HG02759 (cell line): ENCODE results near the gene MAOA.
"Not testable (repeated sequence)": the region's sequence is repeated elsewhere in the genome, so short reads cannot be mapped to it uniquely, and the experiment has no call there.

ENCODE experiments used
- ATAC-seq: cut with Tn5 transposase; IDR thresholded peaks from one replicate; pipeline ENCODE4 v1.9.1; 2021; ENCODE audit warnings: mild to moderate bottlenecking, moderate library complexity; ENCODE audit not compliant: unreplicated experiment

The MAOA gene

DNA sequence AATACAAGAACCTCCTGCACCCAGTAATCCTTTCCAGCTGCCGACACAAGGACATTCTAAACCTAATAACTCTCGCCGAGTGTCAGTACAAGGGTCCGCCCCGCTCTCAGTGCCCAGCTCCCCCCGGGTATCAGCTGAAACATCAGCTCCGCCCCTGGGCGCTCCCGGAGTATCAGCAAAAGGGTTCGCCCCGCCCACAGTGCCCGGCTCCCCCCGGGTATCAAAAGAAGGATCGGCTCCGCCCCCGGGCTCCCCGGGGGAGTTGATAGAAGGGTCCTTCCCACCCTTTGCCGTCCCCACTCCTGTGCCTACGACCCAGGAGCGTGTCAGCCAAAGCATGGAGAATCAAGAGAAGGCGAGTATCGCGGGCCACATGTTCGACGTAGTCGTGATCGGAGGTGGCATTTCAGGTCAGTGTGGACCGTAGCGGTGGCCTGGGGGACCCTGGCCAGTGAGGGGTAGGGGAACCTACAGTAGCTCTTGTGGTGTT, at the start of gene MAOA:
Gene MAOA, plus strand, starts transcription at position 295 of the 490 bp plus-strand sequence. Its CDS starts 43 bp downstream, at position 338.
- no peak for ATAC-seq

DNA sequence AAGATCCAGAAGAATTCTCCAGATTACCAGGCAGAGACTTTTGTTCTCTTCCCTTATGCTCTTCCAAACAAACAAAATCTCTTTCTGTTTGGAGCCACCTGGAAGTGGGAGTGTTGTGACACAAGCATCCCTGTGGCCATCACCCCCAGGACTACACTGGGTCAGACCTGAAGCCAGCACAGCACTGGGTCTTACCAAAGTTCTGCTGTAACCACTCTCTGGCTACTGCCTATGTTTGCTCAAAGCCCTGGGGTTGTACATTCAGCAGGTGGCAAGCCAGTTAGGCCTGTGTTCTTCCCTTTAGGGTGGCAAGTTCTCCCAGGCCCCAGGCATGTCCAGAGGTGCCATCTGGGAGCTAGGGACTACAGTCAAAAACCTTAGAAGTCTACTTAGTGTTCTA, 43.7 kb upstream of the MAOA start:
- ATAC-seq: no peak

DNA sequence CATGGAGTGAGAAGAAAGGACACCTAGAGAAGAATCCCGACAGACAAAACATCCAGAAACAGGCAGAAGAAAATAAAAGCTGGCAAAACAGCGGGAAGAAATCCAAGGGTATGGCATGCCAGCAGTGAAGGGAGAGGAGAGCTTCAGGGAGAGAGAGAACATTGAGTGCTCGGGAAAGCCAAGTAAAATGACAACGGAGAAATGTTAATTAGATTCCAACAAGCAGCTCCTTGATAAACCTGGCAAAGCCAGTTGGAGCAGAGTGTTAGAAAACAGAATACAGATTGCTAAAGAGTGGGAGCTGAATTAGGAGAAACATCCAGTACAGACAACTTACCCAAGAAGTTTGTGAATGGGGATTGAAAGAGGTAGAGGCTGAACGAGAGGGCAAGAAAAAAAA, 40.4 kb upstream of the MAOA start:
- ATAC-seq: no peak

DNA sequence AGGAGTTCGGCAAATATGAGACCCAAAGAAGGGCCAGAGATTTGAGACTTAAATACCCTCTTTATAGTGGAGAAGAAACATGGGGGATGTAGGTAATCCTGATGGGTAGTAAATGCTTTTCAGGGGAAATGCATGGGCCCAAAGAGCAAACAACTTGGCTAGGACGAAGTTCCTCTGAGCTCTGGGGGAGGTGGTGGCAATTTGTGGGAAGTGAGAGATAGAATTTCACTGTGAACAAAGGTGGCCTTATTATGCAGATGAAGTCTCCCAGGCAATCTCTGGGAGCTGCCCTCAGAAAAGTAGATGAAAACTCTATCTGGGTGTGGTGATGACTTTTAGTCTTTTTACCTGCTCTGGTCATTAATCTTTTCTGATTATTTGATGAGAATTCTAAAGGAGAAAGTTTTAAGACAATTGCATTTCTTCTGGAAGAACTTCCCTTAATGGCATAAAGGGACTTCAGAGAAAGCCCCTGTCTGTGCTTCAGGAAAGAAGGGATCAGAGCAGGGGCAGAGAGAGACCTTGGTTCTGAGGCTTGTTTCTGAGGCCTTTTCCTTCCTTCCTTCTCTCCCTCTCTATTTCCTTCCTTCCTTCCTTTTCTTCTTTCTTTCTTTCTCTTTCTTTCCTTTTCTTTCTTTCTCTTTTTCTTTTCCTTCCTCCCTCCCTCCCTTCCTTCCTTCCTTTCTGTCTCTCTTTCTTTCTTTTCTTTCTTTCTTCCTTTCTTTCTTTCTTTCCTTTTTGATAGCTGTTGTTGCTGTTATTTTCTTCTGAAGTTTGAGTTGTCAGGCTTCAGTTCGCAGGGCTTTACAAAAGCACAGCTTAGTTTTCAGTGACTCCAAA, 37.5 kb upstream of the MAOA start:
- no peak for ATAC-seq

DNA sequence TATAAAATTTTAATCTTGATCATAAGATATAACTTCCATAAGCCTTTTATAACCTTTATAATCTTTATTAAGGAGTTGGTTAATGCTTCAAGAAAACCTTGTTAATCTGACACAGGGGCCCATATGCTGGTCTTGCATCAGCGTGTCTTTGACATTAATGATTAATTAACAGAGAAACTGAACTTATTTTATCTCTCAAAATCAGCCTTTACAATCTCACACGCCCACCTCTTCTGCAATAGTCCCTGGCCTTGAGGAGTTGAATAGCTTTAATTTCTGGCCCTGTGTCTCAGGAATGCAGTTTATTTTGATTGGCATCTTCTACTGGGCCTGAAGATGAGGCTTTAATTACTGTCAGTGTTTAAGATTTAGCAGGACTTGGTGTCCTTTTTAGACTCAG, 36.2 kb upstream of the MAOA start:
- ATAC-seq: not testable (repeated sequence)

DNA sequence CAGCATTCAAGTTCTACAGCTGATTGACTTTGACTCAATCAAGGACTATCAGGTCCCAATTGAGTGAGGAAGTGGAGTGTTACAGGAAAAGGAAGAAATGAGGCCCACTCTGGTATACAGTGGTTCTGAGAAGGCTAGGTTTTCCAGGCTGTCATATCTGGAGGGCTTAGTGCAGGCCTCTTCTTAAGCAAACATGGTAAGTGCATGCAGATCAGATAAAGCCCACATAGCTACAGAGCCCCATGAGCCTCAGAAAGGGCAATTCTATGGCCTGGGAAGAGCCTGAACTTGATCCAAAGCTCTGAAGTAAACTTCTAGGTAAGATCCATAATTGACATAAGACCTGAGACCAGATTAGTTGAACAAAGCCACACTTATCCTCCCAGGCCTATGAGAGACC, 29.0 kb upstream of the MAOA start:
- ATAC-seq: no peak

DNA sequence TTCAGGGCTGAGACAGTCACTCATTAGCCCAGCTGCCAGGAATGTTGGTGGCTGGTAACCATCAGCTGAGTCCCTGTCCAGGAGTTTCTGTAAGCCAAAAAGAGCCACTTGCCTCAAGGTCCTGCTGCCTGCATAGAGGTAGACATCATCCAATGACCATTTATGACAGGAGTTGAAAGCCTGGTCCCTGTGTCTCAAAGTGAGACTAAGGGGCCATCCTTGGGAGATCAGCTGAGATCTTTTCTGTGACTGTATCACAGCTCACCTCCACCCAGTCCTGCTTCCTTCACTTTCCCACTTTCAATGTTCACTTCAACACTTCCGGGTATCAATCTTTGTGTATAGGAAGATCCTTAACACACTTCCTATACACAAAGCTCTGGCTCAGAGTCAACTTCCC, 28.4 kb upstream of the MAOA start:
- no peak for ATAC-seq

DNA sequence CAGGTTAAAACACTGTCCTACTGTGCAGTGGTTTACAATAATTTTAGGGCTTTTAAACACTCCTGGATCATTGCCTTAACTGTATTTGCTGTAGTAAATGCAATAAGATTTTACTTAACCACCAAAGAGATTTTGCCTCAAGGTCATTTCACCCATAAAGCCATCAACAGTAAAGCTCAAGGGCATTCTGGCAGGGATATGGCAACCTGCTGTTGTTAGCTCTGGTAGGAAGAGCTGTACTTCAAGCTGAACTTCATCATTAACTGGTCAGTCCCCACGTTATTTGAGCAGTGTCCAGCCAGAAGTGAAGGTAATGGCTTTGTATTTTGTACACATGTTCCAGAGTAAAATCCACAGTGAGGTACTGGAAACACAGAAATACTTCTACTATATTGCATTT, 26.9 kb upstream of the MAOA start:
- no peak for ATAC-seq

DNA sequence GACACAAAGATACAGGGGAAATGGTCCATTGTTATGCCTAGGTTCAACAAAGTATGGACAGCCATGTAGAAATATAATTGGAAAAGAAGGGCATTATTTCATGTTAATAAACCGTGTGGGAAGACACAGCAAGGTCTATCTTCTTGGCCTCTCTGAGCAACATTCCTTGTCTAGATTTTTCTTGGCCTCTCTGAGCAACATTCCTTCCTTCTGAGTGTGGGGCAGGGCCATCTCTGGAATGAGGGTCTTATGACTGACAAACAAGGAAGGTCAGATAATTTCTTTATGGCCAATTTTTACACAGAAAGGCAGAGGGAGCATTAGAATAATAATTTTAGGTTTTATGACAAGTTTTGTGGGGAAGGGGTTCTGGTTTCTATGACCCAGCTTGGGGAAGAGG, 24.3 kb upstream of the MAOA start:
- ATAC-seq: no peak

DNA sequence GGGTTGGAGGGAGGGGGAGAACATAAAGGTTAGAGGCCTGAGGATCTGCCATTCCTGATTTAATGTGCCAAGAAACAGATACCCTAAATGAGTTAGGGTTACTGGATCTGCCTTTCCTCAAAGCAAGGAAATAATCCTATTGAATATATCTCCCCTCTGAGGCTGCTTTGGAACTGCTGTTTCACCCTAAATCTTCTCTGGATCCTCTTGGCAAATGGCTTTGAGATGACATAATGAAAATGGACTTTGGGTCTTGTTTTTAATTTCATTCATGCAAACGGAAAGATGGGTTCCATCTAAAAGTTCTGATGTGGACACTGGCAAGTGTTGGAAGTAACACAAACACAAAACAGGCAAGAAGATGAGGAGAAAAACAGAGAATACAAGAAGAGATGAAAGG, 23.0 kb upstream of the MAOA start:
- ATAC-seq: no peak

DNA sequence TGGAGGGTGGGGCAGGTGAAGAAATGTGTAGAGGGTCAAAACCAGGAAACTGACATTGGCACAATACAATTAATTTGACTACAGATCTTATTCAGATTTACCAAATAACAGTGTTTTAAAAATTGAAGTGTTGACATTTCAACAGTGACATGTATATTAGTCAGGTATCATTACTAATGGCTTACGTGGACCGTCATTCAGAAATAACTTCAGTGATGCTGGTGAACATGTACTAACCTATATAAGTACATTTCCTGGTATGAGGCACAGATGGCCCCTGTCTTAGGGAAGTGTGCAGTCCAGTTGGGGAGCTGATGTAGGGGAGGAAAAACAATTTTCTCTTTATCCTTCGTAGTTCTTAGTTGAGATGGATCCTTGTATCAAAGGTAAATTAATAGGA, 22.3 kb upstream of the MAOA start:
- no peak for ATAC-seq

DNA sequence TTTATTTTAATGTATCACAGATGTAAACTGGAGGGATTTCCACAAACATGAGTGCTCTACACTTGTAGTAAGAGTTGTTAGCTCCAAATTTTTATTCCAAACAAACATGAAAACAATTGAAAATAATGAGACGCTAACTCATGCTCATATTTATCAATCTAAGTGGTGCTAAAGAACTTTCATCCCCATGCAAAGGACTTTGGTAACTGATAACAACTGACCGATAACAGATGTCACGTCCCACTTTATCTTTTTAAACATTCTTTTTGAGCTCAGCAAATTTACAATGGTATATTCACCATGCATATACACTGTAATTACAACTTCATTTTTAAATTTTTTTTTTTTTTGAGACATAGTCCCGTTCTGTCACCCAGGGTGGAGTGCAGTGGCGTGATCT, 15.6 kb upstream of the MAOA start:
- no peak for ATAC-seq

DNA sequence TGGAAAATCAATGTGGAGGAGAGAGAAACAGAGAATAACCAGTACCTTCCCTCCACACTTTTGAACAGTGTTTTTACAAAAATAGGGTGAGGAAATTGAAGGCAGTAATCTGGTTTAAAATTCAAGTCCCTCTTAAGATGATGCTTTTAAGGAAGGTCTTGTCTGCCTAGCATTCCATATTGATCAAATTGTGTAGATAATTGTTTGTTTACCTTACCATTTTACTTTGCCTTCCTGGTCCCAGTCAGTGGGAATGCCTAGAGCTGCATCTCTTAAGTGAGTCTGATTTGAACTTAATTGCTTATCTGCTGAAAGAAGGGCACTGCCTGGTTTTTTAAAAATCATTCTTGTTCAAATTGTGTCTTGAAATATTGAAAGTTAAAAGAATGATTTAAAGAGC, 14.4 kb upstream of the MAOA start:
- no peak for ATAC-seq

DNA sequence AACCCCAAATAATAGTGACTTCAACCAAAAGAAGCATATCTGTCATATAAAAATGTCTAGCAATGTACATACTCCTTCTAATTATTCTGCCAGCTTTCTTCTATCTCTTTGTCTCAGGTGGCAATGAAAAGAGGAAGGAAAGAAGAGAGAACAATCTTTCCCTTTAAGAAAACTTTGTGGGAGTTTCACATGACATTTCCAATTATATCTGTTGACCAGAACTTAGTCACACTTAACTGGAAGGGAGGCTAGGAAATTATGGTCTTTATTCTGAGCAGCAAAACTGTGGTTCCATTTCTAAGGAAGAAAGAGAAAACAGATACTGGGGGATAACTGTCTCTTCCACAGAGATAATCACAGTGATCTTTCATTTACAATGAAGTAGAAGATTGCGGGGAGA, 12.9 kb upstream of the MAOA start:
- ATAC-seq: no peak

DNA sequence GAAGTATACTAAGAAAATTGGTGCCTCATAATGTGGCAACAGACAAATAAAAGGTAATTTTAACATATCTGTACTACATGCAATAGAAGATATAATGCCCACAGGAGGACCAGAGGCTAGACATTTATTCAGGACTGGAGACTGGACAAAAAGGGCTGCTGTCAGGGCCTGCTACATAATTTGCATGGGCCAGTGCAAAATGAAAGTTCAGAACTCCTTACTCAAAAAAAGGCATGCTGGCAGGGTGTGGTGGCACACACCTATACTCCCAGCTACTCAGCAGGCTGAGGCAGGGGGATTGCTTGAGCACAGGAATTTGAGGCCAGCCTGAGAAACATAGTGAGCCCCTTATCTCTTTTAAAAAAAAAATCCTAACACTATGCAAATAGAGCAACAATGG, 12.4 kb upstream of the MAOA start:
- no peak for ATAC-seq

DNA sequence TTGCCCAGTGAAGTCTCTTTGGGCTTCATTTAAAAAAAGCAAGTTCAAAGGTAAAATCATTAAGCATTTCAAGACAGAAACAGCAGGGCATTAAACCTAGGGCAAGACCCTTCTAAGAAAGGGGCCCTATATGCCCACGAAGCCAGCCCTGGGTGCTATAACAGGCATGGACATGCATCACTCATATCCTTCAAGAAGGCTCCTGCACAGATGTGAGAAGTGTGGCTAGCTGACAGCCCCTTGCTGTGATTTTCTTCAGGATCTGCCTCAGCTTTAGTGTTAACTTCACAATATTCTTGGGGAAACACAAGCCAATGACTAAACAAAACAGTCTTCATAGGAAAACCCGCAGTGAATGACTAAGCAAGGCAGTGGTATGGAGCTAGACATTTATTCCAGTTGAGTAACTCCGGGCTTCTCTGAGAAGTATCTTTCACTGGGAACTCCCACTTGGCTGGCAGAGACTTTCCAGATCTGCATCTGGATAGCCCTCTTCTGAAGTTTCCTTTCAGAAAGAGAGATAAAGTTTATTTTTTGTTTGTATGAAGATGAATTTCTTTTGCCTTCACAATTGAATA, 11.9 kb upstream of the MAOA start:
- no peak for ATAC-seq

DNA sequence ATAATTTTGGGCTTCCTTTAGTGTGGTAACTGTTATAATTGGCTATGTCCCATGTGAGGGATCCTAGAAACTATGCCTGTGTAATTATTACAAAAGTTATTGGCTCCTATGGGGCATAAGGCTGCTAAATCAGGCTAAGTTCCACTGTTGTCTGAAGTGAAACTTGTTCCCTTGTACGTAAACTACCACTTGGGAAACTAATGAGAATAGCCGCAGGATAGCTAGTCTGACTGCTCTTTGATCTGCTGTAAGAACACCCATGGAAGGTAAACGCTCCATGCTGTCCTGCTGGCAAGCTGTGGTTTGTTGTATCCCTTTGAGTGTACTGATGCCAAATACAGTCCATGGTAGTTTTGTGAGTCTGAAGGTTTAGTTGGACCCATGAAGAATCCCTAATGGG, 9.3 kb upstream of the MAOA start:
- ATAC-seq: no peak

DNA sequence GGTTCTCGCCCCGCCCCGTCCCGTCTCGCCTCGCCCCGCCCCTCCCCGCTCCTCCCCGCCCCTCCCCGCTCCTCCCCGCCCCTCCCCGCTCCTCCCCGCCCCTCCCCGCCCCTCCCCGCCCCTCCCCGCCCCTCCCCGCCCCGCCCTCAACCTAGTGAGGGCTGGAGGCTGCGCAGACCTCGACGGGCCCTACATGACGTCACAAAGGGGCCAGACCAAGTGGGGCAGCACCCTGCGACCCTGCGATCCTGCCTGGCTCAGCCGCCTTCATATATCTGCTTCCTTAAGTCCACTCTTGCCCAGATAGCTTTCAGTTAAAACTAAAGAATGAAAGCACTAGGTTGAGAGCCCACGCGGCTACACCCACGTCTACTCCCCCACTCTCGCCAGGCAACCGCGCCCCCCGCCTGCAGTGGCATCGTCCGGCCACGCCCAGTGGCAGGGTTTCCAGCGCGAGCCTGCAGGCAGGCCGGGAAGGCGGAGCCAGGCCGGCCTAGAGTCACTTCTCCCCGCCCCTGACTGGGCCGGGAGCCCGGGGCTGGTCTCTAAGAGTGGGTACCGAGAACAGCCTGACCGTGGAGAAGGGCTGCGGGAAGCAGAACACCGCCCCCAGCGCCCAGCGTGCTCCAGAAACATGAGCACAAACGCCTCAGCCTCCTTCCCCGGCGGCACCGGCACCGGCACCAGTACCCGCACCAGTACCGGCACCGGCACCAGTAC, 1.5 kb upstream of the MAOA start:
- ATAC-seq: peak; percentile 98

DNA sequence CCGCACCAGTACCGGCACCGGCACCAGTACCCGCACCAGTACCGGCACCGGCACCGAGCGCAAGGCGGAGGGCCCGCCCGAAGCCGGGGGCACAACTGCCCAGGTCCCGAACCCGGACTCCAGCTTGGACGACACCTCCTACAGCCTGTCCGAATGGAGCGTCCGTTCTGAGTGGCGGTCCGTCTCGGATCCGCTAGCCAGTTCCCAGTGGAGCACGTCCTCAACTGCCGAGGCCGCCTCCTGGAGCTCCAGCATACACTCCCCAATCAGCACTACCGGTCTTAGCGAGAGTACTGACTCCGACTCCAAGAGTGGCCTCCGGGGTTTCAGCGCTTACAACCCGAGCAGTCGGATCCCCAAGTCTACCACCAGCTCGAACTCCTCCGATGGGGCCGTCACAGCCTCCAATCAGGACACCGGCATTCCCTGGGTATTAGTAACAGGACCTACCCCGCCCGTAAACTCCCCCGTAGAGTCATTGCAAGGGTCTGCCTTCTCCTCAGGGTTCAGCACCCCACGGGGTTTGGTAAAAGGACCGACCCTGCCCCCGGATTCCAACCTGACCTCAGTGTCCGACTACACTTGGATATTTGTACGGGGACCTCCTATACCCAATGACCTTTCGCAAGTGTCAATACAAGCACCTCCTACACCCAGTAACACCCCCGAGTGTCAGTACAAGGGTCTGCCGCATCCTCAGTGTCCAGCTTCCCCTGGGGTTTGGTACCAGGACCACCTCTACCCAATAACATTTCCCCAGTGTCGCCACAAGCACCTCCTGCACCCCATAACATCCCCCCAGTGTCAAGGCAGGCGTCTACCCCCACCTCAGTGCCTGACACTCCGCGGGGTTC, 721 bp upstream of the MAOA start:
- ATAC-seq: no peak

DNA sequence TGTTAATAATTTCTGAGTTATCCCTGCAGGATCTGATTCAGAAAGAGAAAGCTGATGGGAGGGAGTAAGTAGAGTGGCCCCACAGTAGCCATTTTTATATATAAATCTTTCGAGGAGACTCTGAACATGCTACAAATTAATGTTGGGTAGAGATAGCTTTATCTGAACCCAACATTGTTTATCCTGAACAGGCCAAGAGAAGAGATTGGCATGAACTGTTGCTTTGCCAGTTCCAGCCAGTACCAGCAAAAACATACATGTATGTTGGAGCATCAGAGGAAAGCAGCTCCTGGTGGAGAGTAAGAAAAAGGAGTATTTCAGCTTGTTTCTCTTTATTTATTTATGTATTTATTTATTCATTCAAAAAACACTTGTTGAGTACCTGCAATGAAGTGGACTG, 1.6 kb downstream of the MAOA start:
- ATAC-seq: no peak
